Gastrocnemius medialis (tissue), 4 donors: Measurements from ENCODE around the gene GCGR.

Experiments
- CTCF ChIP-seq, 5 experiments: fragments of 450-650 bp in 3 of 5; fragments of 200-600 bp in 2 of 5; sonication (generic) in 2 of 5; IDR thresholded peaks in 4 of 5; conservative IDR thresholded peaks in 1 of 5; 1 replicate in 4 of 5; 2 replicates in 1 of 5; pipeline ENCODE4 v1.5.1; 2016 to 2019; ENCODE audit warnings: antibody characterized with exemption in 5 of 5, mild to moderate bottlenecking in 3 of 5, moderate library complexity in 3 of 5
- POLR2A ChIP-seq, 2 donors: fragments of 450-650 bp; IDR thresholded peaks; one replicate each; pipeline ENCODE4 v1.6.1; 2017; ENCODE audit warnings: antibody characterized with exemption in 2 of 2, mild to moderate bottlenecking in 2 of 2, moderate library complexity in 2 of 2

- TF ChIP-seq CTCF (IDR thresholded peaks at IDR 0.05 in 4 of 5, conservative IDR thresholded peaks at IDR 0.05 in 1 of 5) (no peak), POLR2A (IDR thresholded peaks at IDR 0.05) (no peak)
Observed at GRCh38 chr17:81817758-81818147, 13.8 kb downstream of the GCGR start.
